Measurements from ENCODE around the gene RSPRY1.

GRCh38 chr16:57233944-57234706 lies 48.0 kb downstream of the RSPRY1 start:
- no peak for TF ChIP-seq REST (IDR thresholded peaks at IDR 0.05; ENCODE audit: insufficient read depth in 1 of 2, low read depth in 2 of 2, low read length in 2 of 2)
- no peak for TF ChIP-seq POLR2AphosphoS5 (IDR thresholded peaks at IDR 0.05; ENCODE audit: low read depth, low read length)
- TF ChIP-seq TAF1 (IDR thresholded peaks at IDR 0.05; ENCODE audit: borderline replicate concordance, insufficient read depth, low read length): no peak
- no peak for TF ChIP-seq SIN3A (IDR thresholded peaks at IDR 0.05; ENCODE audit: borderline replicate concordance, insufficient read depth, low read length)
